IMR-90 (cell line): ENCODE data around the gene ANKRD13D. TPM values are rescaled to one million over a fixed set of nuclear protein-coding genes. Genes with fewer than 3 reads are reported as not detected.

Experiments used
- ATAC-seq: fragments of 200-7000 bp; cut with Tn5 transposase; 2 replicates; pipeline ENCODE4 v1.9.1; 2020; ENCODE audit warnings: low read depth, mild to moderate bottlenecking, moderate library complexity
- BruUV-seq: library from RNA; stranded (reverse); fragments of 400-500 nt; replicated peaks from 2 replicates; lab custom pipeline; 2021; lab: Mats Ljungman, UMichigan
- CTCF ChIA-PET: fragments of 300-600 bp; formaldehyde crosslinking; extraction: SDS; loops from one replicate; lab custom pipeline; 2021; ENCODE audit warnings: antibody characterized with exemption; lab: Yijun Ruan, JAX
- POLR2A ChIA-PET: fragments of 300-600 bp; sonication (Branson Sonifier 250); formaldehyde crosslinking; loops from one replicate; lab custom pipeline; 2022; ENCODE audit warnings: antibody characterized with exemption; ENCODE audit not compliant: unreplicated experiment; lab: Charles Lee
- DNase-seq: peaks from one replicate; pipeline ENCODE4 v3.0.0; 2013
- H2AFZ ChIP-seq: replicated peaks from 2 replicates; pipeline ENCODE3; 2013; ENCODE audit warnings: low read length, mild to moderate bottlenecking; ENCODE audit not compliant: poor library complexity
- H2AK5ac ChIP-seq: 2 replicates; pipeline ENCODE4 v1.6.1; 2013; ENCODE audit warnings: low read depth, low read length, inconsistent platforms
- H2AK9ac ChIP-seq: replicated peaks from 2 replicates; pipeline ENCODE3; 2013; ENCODE audit warnings: mild to moderate bottlenecking, low read depth, low read length, moderate library complexity; ENCODE audit not compliant: poor library complexity
- H2BK120ac ChIP-seq: 2 replicates; pipeline ENCODE4 v1.6.1; 2013; ENCODE audit warnings: low read depth, low read length, inconsistent platforms
- H2BK15ac ChIP-seq: 3 replicates; pipeline ENCODE4 v1.6.1; 2013; ENCODE audit warnings: low read depth, low read length, inconsistent platforms
- H2BK20ac ChIP-seq: 2 replicates; pipeline ENCODE4 v1.6.1; 2013; ENCODE audit warnings: low read depth, mild to moderate bottlenecking, inconsistent platforms, low read length, moderate library complexity
- H2BK5ac ChIP-seq: 2 replicates; pipeline ENCODE4 v1.6.1; 2013; ENCODE audit warnings: mild to moderate bottlenecking, low read depth, low read length, inconsistent platforms; ENCODE audit not compliant: poor library complexity, severe bottlenecking
- H3K14ac ChIP-seq: replicated peaks from 2 replicates; pipeline ENCODE4 v1.6.1; 2013; ENCODE audit warnings: low read depth, low read length, inconsistent platforms
- H3K18ac ChIP-seq: 2 replicates; pipeline ENCODE4 v1.6.1; 2013; ENCODE audit warnings: low read depth, low read length, control low read depth
- H3K23ac ChIP-seq: 2 replicates; pipeline ENCODE4 v1.6.1; 2013; ENCODE audit warnings: low read depth, low read length, inconsistent platforms
- H3K27ac ChIP-seq: 2 replicates; pipeline ENCODE4 v1.5.1; 2013; ENCODE audit warnings: mild to moderate bottlenecking, control low read depth, low read length; ENCODE audit not compliant: insufficient read depth
- H3K27me3 ChIP-seq: 2 replicates; pipeline ENCODE4 v1.6.1; 2013; ENCODE audit warnings: low read length; ENCODE audit not compliant: control insufficient read depth, insufficient read depth
- H3K36me3 ChIP-seq: 2 replicates; pipeline ENCODE4 v1.6.1; 2013; ENCODE audit warnings: low read length, mixed read lengths; ENCODE audit not compliant: control insufficient read depth, insufficient read depth
- H3K4ac ChIP-seq: 2 replicates; pipeline ENCODE4 v1.6.1; 2013; ENCODE audit warnings: low read depth, low read length, inconsistent platforms
- H3K4me1 ChIP-seq: 2 replicates; pipeline ENCODE4 v1.6.1; 2013; ENCODE audit warnings: low read length, mixed read lengths; ENCODE audit not compliant: control insufficient read depth, insufficient read depth
- H3K4me2 ChIP-seq: 2 replicates; pipeline ENCODE4 v1.6.1; 2013; ENCODE audit warnings: low read depth, mild to moderate bottlenecking, control low read depth, low read length, moderate library complexity
- H3K4me3 ChIP-seq: 2 replicates; pipeline ENCODE4 v1.5.1; 2013; ENCODE audit warnings: low read depth, mild to moderate bottlenecking, control low read depth, low read length, moderate library complexity; ENCODE audit not compliant: insufficient read depth
- H3K56ac ChIP-seq: 2 replicates; pipeline ENCODE4 v1.6.1; 2013; ENCODE audit warnings: low read length, inconsistent platforms; ENCODE audit not compliant: insufficient read depth; ENCODE audit errors: extremely low read depth
- H3K79me1 ChIP-seq, 2 experiments: 2 replicates each; pipeline ENCODE4 v1.6.1; 2013; ENCODE audit warnings: low read length in 2 of 2, inconsistent platforms in 1 of 2, low read depth in 1 of 2
- H3K9ac ChIP-seq: 2 replicates; pipeline ENCODE4 v1.6.1; 2013; ENCODE audit warnings: low read depth, low read length, control low read depth
- H3K9me1 ChIP-seq: 2 replicates; pipeline ENCODE4 v1.6.1; 2013; ENCODE audit warnings: low read length, inconsistent platforms; ENCODE audit not compliant: insufficient read depth
- H3K9me3 ChIP-seq: 2 replicates; pipeline ENCODE4 v1.6.1; 2013; ENCODE audit warnings: low read length; ENCODE audit not compliant: control insufficient read depth, insufficient read depth
- H4K20me1 ChIP-seq: 2 replicates; pipeline ENCODE4 v1.6.1; 2013; ENCODE audit warnings: low read length, inconsistent platforms; ENCODE audit not compliant: insufficient read depth
- H4K5ac ChIP-seq: 2 replicates; pipeline ENCODE4 v1.6.1; 2013; ENCODE audit warnings: mild to moderate bottlenecking, low read depth, low read length, control low read depth
- H4K8ac ChIP-seq, 2 experiments: 2 replicates each; pipeline ENCODE4 v1.6.1; 2013; ENCODE audit warnings: low read depth in 2 of 2, low read length in 2 of 2, control low read depth in 1 of 2, inconsistent platforms in 1 of 2
- H4K91ac ChIP-seq: 2 replicates; pipeline ENCODE4 v1.6.1; 2013; ENCODE audit warnings: low read depth, low read length, inconsistent platforms; ENCODE audit not compliant: insufficient read depth
- BHLHE40 ChIP-seq: fragments of 150-350 bp; IDR thresholded peaks from 2 replicates; pipeline ENCODE4 v1.6.1; 2016; ENCODE audit warnings: mild to moderate bottlenecking, low read depth, low read length
- CEBPB ChIP-seq: IDR thresholded peaks from 2 replicates; pipeline ENCODE4 v1.6.1; 2012; ENCODE audit warnings: low read depth, low read length, improper control_type of control experiment
- CHD1 ChIP-seq: IDR thresholded peaks from 2 replicates; pipeline ENCODE4 v1.6.1; 2012; ENCODE audit warnings: low read depth, low read length, improper control_type of control experiment
- MAFK ChIP-seq: IDR thresholded peaks from 2 replicates; pipeline ENCODE4 v1.6.1; 2012; ENCODE audit warnings: low read depth, low read length, improper control_type of control experiment
- MXI1 ChIP-seq: IDR thresholded peaks from 2 replicates; pipeline ENCODE4 v1.6.1; 2012; ENCODE audit warnings: low read depth, mild to moderate bottlenecking, low read length, moderate library complexity, borderline replicate concordance
- POLR2A ChIP-seq: IDR thresholded peaks from 2 replicates; pipeline ENCODE4 v1.6.1; 2012; ENCODE audit warnings: mild to moderate bottlenecking, low read depth, low read length
- RAD21 ChIP-seq: IDR thresholded peaks from 2 replicates; pipeline ENCODE4 v1.6.1; 2012; ENCODE audit warnings: low read length, improper control_type of control experiment
- RFX5 ChIP-seq: IDR thresholded peaks from 2 replicates; pipeline ENCODE4 v1.8.0; 2012; ENCODE audit warnings: low read depth, mild to moderate bottlenecking, low read length, moderate library complexity
- SMC3 ChIP-seq: fragments of 150-350 bp; IDR thresholded peaks from 2 replicates; pipeline ENCODE4 v1.6.1; 2016; ENCODE audit warnings: low read depth, mild to moderate bottlenecking, antibody characterized with exemption, low read length, moderate library complexity
- WGBS, 2 experiments: methylation state at CpG; one replicate each; pipeline versions ENCODE4 v1.1.5 to v1.1.7; 2013; ENCODE audit warnings: missing lambda C conversion rate in 2 of 2; ENCODE audit not compliant: insufficient read length in 1 of 2; ENCODE audit errors: extremely low coverage in 2 of 2; 5-methylcytosine and 5-hydroxymethylcytosine counted together
- dilution Hi-C: fragments of 300-500 bp; cut with HindIII; formaldehyde crosslinking; loops from one replicate; pipeline ENCODE4 v1.14.3; 2018; ENCODE audit warnings: low sequenced_read_pairs; ENCODE audit not compliant: unreplicated experiment
- in situ Hi-C: fragments of 300-500 bp; cut with MboI; formaldehyde crosslinking; loops from 3 replicates; pipeline ENCODE4 v1.14.3; 2019; ENCODE audit warnings: low sequenced_read_pairs, inconsistent platforms, mixed read lengths
- intact Hi-C: fragments of 100-400 bp; cut with micrococcal nuclease; formaldehyde crosslinking; loops from 2 replicates; pipeline ENCODE4 v1.10.0; 2022
- polyA plus RNA-seq, 3 experiments: library from polyadenylated mRNA; depleted of rRNA; stranded (reverse); fragments of >200 nt; gene quantifications; 2 replicates each; pipeline ENCODE4 v1.2.3, GENCODE V29; 2012; ENCODE audit warnings: low replicate concordance in 1 of 3
- total RNA-seq: library from RNA; depleted of rRNA; stranded (reverse); fragments of >200 nt; gene quantifications from 2 replicates; pipeline ENCODE4 v1.2.3, GENCODE V29; 2012
- TF ChIP-seq, protein P1 (sequence below): conservative IDR thresholded peaks from 2 replicates; pipeline ENCODE4 v1.5.1; 2012; ENCODE audit warnings: mild to moderate bottlenecking, low read depth, low read length, improper control_type of control experiment

ANKRD13D gene
- total and polyA plus RNA-seq, 2 of the 4 experiments (the other 2 are of a cell fraction): 7.3 to 38.4 TPM

- CTCF ChIA-PET: no interaction called here
- TF ChIP-seq RAD21: no peak
- no peak for TF ChIP-seq CHD1
- no peak for TF ChIP-seq SMC3
- TF ChIP-seq CEBPB: no peak
- no peak for TF ChIP-seq POLR2A
- TF ChIP-seq BHLHE40: no peak
- TF ChIP-seq MAFK: no peak
- TF ChIP-seq, protein P1, sequence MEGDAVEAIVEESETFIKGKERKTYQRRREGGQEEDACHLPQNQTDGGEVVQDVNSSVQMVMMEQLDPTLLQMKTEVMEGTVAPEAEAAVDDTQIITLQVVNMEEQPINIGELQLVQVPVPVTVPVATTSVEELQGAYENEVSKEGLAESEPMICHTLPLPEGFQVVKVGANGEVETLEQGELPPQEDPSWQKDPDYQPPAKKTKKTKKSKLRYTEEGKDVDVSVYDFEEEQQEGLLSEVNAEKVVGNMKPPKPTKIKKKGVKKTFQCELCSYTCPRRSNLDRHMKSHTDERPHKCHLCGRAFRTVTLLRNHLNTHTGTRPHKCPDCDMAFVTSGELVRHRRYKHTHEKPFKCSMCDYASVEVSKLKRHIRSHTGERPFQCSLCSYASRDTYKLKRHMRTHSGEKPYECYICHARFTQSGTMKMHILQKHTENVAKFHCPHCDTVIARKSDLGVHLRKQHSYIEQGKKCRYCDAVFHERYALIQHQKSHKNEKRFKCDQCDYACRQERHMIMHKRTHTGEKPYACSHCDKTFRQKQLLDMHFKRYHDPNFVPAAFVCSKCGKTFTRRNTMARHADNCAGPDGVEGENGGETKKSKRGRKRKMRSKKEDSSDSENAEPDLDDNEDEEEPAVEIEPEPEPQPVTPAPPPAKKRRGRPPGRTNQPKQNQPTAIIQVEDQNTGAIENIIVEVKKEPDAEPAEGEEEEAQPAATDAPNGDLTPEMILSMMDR: no peak
- no peak for TF ChIP-seq MXI1
- TF ChIP-seq RFX5: no peak
- Histone ChIP-seq H3K79me1 (no peaks in the 10 kb centered on the region), H3K9me3 (no peaks in the 10 kb centered on the region), H3K9me1 (no peaks in the 10 kb centered on the region), H3K23ac (no peak overlapping the region), H3K36me3 (peaks cover 34% of the 10 kb centered on the region), H3K18ac (no peak overlapping the region), H3K9ac (no peak overlapping the region), H2BK120ac (no peak overlapping the region), H2BK20ac (no peak overlapping the region), H4K8ac (no peak overlapping the region), H2AFZ (no peak overlapping the region), H4K20me1 (no peaks in the 10 kb centered on the region), H2AK9ac (peak overlapping the region; percentile 1), H3K4ac (no peak overlapping the region), H4K91ac (no peak overlapping the region), H2AK5ac (no peak overlapping the region), H2BK15ac (no peak overlapping the region), H3K27me3 (no peaks in the 10 kb centered on the region), H3K56ac (no peak overlapping the region), H2BK5ac (no peak overlapping the region), H4K5ac (no peak overlapping the region), H3K4me1 (no peaks in the 10 kb centered on the region), H3K4me2 (no peak overlapping the region), H3K27ac (no peak overlapping the region), H3K4me3 (no peak overlapping the region), H3K14ac (no peak overlapping the region)
- POLR2A ChIA-PET: no interaction called here
- no TSS peak for BruUV-seq
- in situ Hi-C loops (loop anchor here (10.0 kb wide), 1 partner anchor 227 kb away; no protein-coding TSS in a partner anchor), intact Hi-C loops (no loop called here), dilution Hi-C loops (no loop called here)
- DNase-seq (no peak), ATAC-seq (no peak)
- WGBS, 2 experiments: 82% methylated on average over 11 of the region's 15 CpGs; no CpG with 5 or more reads in 1 of the 2 experiments
These were observed 22.5 kb downstream of the ANKRD13D start for GRCh38 chr11:67311556-67312082.
